ENCODE measurements around the gene LRRC8B. TPM values are rescaled to one million over a fixed set of nuclear protein-coding genes. Genes with fewer than 3 reads are reported as not detected.

LRRC8B gene
- total and polyA plus RNA-seq, 2 of the 13 experiments (the other 11 are each of a cell fraction or from before 2014, with no cell fraction given): 4.9 to 7.6 TPM

DNA sequence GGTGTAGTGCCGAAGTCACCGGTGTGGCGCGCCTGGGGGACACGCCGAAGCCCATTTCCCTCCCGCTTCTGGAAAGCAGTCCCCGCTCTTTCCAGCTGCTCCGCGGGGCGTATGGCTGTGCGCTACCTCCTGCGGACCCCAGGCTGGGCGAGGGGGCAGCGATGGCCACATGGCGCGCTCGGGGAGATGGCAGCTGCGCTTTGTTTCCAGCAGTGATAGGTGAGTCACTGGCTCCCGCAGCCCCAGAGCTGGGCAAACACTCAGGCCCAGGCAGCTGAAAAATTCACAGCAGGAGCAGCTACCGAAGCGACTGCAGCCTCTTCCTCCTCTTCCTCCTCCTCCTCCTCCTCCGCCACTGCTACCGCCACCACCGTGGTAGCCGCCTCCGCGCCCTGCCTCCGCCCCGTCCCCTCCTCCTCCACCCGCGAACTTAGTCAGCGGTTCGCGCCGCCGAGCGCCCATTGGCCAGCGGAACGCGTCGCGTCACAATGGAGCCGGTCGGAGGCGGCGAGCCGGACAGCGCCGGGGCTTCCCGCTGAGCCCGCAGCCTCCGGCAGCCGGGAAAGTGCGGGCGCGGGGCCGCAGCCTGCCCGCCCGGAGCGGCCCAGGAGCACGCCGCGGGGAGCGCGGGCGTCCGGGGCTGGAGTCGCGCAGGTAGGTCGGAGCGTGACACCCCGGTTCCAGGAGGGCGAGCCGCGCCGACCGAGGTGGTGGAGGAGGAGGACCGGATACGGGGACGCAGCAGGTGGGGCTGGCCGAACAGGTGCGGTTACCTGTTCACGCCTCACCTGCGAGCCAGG is at the start of gene LRRC8B (continued):
- TF ChIP-seq, protein P1, sequence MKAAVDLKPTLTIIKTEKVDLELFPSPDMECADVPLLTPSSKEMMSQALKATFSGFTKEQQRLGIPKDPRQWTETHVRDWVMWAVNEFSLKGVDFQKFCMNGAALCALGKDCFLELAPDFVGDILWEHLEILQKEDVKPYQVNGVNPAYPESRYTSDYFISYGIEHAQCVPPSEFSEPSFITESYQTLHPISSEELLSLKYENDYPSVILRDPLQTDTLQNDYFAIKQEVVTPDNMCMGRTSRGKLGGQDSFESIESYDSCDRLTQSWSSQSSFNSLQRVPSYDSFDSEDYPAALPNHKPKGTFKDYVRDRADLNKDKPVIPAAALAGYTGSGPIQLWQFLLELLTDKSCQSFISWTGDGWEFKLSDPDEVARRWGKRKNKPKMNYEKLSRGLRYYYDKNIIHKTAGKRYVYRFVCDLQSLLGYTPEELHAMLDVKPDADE (CRISPR knock-in tag; IDR thresholded peaks at IDR 0.05): no peak
- TF ChIP-seq ZNF562 (CRISPR knock-in tag; IDR thresholded peaks at IDR 0.05; ENCODE audit: borderline replicate concordance): no peak
- peak; percentile 42; the same call in 1 of the 2 replicates for TF ChIP-seq HDAC1 (CRISPR knock-in tag; IDR thresholded peaks at IDR 0.05)
- TF ChIP-seq HIVEP1 (CRISPR knock-in tag; IDR thresholded peaks at IDR 0.05): peak; percentile 68; the same call in 1 of the 2 replicates
- TF ChIP-seq ZNF460 (CRISPR knock-in tag; IDR thresholded peaks at IDR 0.05; ENCODE audit: borderline replicate concordance): no peak
- TF ChIP-seq, protein P2, sequence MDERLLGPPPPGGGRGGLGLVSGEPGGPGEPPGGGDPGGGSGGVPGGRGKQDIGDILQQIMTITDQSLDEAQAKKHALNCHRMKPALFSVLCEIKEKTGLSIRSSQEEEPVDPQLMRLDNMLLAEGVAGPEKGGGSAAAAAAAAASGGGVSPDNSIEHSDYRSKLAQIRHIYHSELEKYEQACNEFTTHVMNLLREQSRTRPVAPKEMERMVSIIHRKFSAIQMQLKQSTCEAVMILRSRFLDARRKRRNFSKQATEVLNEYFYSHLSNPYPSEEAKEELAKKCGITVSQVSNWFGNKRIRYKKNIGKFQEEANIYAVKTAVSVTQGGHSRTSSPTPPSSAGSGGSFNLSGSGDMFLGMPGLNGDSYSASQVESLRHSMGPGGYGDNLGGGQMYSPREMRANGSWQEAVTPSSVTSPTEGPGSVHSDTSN (CRISPR knock-in tag; IDR thresholded peaks at IDR 0.05): no peak
- TF ChIP-seq, protein P3, sequence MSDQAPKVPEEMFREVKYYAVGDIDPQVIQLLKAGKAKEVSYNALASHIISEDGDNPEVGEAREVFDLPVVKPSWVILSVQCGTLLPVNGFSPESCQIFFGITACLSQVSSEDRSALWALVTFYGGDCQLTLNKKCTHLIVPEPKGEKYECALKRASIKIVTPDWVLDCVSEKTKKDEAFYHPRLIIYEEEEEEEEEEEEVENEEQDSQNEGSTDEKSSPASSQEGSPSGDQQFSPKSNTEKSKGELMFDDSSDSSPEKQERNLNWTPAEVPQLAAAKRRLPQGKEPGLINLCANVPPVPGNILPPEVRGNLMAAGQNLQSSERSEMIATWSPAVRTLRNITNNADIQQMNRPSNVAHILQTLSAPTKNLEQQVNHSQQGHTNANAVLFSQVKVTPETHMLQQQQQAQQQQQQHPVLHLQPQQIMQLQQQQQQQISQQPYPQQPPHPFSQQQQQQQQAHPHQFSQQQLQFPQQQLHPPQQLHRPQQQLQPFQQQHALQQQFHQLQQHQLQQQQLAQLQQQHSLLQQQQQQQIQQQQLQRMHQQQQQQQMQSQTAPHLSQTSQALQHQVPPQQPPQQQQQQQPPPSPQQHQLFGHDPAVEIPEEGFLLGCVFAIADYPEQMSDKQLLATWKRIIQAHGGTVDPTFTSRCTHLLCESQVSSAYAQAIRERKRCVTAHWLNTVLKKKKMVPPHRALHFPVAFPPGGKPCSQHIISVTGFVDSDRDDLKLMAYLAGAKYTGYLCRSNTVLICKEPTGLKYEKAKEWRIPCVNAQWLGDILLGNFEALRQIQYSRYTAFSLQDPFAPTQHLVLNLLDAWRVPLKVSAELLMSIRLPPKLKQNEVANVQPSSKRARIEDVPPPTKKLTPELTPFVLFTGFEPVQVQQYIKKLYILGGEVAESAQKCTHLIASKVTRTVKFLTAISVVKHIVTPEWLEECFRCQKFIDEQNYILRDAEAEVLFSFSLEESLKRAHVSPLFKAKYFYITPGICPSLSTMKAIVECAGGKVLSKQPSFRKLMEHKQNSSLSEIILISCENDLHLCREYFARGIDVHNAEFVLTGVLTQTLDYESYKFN (CRISPR knock-in tag; conservative IDR thresholded peaks at IDR 0.05): no peak; the same call in 1 of the 2 replicates
- TF ChIP-seq, protein P4, sequence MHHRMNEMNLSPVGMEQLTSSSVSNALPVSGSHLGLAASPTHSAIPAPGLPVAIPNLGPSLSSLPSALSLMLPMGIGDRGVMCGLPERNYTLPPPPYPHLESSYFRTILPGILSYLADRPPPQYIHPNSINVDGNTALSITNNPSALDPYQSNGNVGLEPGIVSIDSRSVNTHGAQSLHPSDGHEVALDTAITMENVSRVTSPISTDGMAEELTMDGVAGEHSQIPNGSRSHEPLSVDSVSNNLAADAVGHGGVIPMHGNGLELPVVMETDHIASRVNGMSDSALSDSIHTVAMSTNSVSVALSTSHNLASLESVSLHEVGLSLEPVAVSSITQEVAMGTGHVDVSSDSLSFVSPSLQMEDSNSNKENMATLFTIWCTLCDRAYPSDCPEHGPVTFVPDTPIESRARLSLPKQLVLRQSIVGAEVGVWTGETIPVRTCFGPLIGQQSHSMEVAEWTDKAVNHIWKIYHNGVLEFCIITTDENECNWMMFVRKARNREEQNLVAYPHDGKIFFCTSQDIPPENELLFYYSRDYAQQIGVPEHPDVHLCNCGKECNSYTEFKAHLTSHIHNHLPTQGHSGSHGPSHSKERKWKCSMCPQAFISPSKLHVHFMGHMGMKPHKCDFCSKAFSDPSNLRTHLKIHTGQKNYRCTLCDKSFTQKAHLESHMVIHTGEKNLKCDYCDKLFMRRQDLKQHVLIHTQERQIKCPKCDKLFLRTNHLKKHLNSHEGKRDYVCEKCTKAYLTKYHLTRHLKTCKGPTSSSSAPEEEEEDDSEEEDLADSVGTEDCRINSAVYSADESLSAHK (CRISPR knock-in tag; IDR thresholded peaks at IDR 0.05; ENCODE audit: borderline replicate concordance): no peak
- TF ChIP-seq ATF1 (CRISPR knock-in tag; IDR thresholded peaks at IDR 0.05): no peak
- TF ChIP-seq, protein P5, sequence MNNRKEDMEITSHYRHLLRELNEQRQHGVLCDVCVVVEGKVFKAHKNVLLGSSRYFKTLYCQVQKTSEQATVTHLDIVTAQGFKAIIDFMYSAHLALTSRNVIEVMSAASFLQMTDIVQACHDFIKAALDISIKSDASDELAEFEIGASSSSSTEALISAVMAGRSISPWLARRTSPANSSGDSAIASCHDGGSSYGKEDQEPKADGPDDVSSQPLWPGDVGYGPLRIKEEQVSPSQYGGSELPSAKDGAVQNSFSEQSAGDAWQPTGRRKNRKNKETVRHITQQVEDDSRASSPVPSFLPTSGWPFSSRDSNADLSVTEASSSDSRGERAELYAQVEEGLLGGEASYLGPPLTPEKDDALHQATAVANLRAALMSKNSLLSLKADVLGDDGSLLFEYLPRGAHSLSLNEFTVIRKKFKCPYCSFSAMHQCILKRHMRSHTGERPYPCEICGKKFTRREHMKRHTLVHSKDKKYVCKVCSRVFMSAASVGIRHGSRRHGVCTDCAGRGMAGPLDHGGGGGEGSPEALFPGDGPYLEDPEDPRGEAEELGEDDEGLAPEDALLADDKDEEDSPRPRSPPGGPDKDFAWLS (CRISPR knock-in tag; IDR thresholded peaks at IDR 0.05; ENCODE audit: borderline replicate concordance): no peak
- TF ChIP-seq, protein P6, sequence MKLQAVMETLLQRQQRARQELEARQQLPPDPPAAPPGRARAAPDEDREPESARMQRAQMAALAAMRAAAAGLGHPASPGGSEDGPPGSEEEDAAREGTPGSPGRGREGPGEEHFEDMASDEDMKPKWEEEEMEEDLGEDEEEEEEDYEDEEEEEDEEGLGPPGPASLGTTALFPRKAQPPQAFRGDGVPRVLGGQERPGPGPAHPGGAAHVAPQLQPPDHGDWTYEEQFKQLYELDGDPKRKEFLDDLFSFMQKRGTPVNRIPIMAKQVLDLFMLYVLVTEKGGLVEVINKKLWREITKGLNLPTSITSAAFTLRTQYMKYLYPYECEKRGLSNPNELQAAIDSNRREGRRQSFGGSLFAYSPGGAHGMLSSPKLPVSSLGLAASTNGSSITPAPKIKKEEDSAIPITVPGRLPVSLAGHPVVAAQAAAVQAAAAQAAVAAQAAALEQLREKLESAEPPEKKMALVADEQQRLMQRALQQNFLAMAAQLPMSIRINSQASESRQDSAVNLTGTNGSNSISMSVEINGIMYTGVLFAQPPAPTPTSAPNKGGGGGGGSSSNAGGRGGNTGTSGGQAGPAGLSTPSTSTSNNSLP (IDR thresholded peaks at IDR 0.05; ENCODE audit: low read depth, low read length): no peak
- TF ChIP-seq GPN1 (CRISPR knock-in tag; IDR thresholded peaks at IDR 0.05; ENCODE audit: borderline replicate concordance): no peak
- TF ChIP-seq, protein P7, sequence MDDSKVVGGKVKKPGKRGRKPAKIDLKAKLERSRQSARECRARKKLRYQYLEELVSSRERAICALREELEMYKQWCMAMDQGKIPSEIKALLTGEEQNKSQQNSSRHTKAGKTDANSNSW (CRISPR knock-in tag; IDR thresholded peaks at IDR 0.05; ENCODE audit: borderline replicate concordance): peak; percentile 63; the same call in 1 of the 2 replicates
